Measurements from ENCODE around the gene COASY.

GRCh38 chr17:42566883-42567573 is 5.1 kb downstream of the COASY start, which contains the start of gene MLX:
- TF ChIP-seq CTCF (IDR thresholded peaks at IDR 0.05; ENCODE audit: low read depth, low read length), result no peak
- no peak for TF ChIP-seq EZH2phosphoT487 (IDR thresholded peaks at IDR 0.05; ENCODE audit: low read depth)

Data from OCI-LY3 (cell line).